Activated CD8-positive, alpha-beta memory T cell treated with anti-CD3 and anti-CD28 coated beads, Interleukin-2, amount 50 U/mL, for 24 hours (primary cell): Measurements from ENCODE around the gene NME7.
"Not testable (repeated sequence)": the region's sequence is repeated elsewhere in the genome, so short reads cannot be mapped to it uniquely, and the experiment has no call there.

Experiments
- DNase-seq: peaks from one replicate; pipeline ENCODE4 v3.0.0-alpha.2; 2020; ENCODE audit errors: extremely low read depth

NME7 gene

GRCh38 chr1:169127305-169127704, 240.3 kb downstream of the NME7 start:
- no peak for DNase-seq

GRCh38 chr1:169126335-169126734, 241.3 kb downstream of the NME7 start:
- no peak for DNase-seq

GRCh38 chr1:169125597-169125996, 242.0 kb downstream of the NME7 start:
- not testable (repeated sequence) for DNase-seq

- no peak for DNase-seq
These were observed 243.1 kb downstream of the NME7 start for GRCh38 chr1:169124459-169124858.

GRCh38 chr1:169122976-169123375, 244.6 kb downstream of the NME7 start:
- no peak for DNase-seq

GRCh38 chr1:169121146-169121923, 246.3 kb downstream of the NME7 start:
- no peak for DNase-seq

- no peak for DNase-seq
These were observed 247.5 kb downstream of the NME7 start for GRCh38 chr1:169120066-169120465.

- no peak for DNase-seq
These were observed 248.2 kb downstream of the NME7 start for GRCh38 chr1:169119405-169119804.

GRCh38 chr1:169118227-169118626, 249.4 kb downstream of the NME7 start:
- no peak for DNase-seq

- no peak for DNase-seq
These were observed 250.0 kb downstream of the NME7 start for GRCh38 chr1:169117599-169117998.

- no peak for DNase-seq
These were observed 250.6 kb downstream of the NME7 start for GRCh38 chr1:169117014-169117413.

GRCh38 chr1:169115891-169116585, 251.6 kb downstream of the NME7 start:
- no peak for DNase-seq

- no peak for DNase-seq
These were observed 253.9 kb downstream of the NME7 start for GRCh38 chr1:169113613-169114119.

- DNase-seq: no peak
These were observed 255.4 kb downstream of the NME7 start for GRCh38 chr1:169112241-169112640.

GRCh38 chr1:169111472-169111871, 256.1 kb downstream of the NME7 start:
- no peak for DNase-seq

- no peak for DNase-seq
These were observed 256.7 kb downstream of the NME7 start for GRCh38 chr1:169110689-169111447.

GRCh38 chr1:169110236-169110635, 257.4 kb downstream of the NME7 start:
- no peak for DNase-seq

- no peak for DNase-seq
These were observed 257.9 kb downstream of the NME7 start for GRCh38 chr1:169109561-169110134.

- DNase-seq: no peak
These were observed 258.6 kb downstream of the NME7 start for GRCh38 chr1:169108863-169109560.

- no peak for DNase-seq
These were observed 259.4 kb downstream of the NME7 start for GRCh38 chr1:169108223-169108622.

- no peak for DNase-seq
These were observed 259.9 kb downstream of the NME7 start for GRCh38 chr1:169107603-169108208.
